Middle frontal gyrus (tissue), 1 donor: ENCODE measurements around the gene TMF1.

ENCODE experiments used
- DNase-seq: peaks from one replicate; pipeline ENCODE4 v3.0.0-alpha.2; 2015; ENCODE audit warnings: low spot score; ENCODE audit errors: extremely low spot score

Gene TMF1

DNA sequence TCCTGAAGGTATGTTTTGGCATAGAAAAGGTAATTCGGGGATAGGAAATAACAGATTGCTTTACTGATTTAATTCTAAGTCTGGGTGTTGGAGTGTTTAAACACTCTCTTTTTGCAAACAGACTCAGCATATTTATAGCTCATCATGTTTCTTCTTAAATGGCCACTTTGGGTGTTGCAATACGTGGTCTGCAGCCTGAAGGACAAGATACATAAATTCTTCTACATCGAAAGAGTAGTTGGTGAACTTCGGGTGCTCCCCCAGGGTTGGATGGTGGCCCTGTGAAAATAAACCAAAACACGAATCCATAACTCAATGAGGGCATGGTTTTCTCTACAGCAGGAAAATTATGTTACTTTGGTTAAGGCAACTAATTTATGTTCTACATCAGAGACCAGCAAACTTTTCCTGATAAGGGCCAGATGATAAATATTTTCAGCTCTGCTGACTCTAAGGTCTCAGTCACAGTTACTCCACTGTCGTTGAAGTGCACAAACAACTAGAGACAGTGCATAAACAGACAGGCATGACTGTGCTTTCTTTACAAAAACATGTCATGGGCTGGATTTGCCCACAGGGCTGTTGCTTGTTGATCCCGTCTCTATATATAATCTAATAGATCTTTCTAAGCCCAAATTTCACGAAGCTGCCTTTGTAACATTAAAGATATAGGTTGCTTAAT, 74.5 kb downstream of the TMF1 start:
- DNase-seq = no peak

GRCh38 chr3:68974711-68975110, 77.4 kb downstream of the TMF1 start:
- DNase-seq = no peak

- no peak for DNase-seq
These were observed 78.5 kb downstream of the TMF1 start for GRCh38 chr3:68973639-68974038.

DNA sequence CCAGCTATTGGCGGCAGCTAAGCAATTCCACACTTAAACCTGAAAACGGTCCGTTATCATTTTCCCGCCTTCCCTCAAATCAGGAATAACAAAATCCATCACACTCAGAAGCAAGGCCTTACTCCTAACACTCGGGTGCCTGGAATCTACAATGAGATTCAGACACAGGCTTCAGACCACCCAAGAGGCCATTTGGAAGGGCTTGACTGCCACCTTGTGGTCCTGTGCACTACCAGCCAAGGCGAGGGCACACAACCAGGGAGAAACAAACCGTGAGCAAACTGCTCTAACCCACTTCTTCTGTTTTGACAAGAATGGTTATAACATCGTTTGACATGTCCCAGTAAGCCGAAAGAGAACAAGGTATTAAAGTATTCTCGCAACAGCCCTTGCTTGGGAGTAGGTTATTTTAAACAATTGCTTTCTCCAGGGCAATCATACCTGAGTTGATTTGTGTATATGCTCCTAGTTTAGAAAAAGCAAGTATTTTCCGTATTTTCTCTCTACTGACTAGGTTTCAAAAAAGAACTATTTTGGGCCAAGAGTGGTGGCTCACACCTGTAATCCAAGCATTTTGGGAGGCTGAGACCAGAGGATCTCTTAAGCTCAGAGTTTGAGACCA, 79.7 kb downstream of the TMF1 start:
- peak; percentile 71 for DNase-seq
